ENCODE results near the gene ZNF385D. TPM values are rescaled to one million over a fixed set of nuclear protein-coding genes. Genes with fewer than 3 reads are reported as not detected.

ZNF385D gene
- total RNA-seq, 4 donors from 2014 or later: 2.7 to 41.4 (median 8.8) TPM

DNA sequence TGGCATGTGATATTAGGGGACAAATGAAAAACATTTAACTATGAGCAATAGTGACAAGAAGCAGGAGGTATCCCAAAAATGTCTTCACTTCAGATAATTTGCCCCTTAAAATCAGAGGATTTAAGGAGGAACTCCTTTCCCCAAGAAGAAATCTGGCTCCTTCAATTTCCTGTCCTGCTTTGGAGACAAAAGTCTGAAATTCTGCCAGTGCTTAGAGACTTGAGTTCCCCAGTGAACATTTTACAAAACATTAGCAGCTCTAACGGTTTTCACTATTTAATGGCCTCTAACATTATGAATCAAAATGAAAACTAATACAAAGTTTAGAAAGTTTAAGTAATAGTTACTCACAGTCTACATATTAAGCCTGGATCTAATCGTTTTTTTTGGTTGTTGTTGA lies 40.3 kb upstream of the ZNF385D start:
- DNase-seq (ENCODE audit: low spot score) (no peak), ATAC-seq (ENCODE audit: low FRiP score) (no peak)
- TF ChIP-seq, protein P1, sequence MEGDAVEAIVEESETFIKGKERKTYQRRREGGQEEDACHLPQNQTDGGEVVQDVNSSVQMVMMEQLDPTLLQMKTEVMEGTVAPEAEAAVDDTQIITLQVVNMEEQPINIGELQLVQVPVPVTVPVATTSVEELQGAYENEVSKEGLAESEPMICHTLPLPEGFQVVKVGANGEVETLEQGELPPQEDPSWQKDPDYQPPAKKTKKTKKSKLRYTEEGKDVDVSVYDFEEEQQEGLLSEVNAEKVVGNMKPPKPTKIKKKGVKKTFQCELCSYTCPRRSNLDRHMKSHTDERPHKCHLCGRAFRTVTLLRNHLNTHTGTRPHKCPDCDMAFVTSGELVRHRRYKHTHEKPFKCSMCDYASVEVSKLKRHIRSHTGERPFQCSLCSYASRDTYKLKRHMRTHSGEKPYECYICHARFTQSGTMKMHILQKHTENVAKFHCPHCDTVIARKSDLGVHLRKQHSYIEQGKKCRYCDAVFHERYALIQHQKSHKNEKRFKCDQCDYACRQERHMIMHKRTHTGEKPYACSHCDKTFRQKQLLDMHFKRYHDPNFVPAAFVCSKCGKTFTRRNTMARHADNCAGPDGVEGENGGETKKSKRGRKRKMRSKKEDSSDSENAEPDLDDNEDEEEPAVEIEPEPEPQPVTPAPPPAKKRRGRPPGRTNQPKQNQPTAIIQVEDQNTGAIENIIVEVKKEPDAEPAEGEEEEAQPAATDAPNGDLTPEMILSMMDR (IDR thresholded peaks at IDR 0.05): no peak

GRCh38 chr3:21790466-21790865 lies 39.5 kb upstream of the ZNF385D start:
- DNase-seq (ENCODE audit: low spot score) (no peak), ATAC-seq (ENCODE audit: low FRiP score) (no peak)
- TF ChIP-seq, protein P1 (IDR thresholded peaks at IDR 0.05): no peak

- no peak for ATAC-seq (ENCODE audit: low FRiP score)
- DNase-seq (ENCODE audit: low spot score): no peak
- TF ChIP-seq, protein P1 (IDR thresholded peaks at IDR 0.05): no peak
These were observed 38.7 kb upstream of the ZNF385D start for GRCh38 chr3:21789730-21790129.

DNA sequence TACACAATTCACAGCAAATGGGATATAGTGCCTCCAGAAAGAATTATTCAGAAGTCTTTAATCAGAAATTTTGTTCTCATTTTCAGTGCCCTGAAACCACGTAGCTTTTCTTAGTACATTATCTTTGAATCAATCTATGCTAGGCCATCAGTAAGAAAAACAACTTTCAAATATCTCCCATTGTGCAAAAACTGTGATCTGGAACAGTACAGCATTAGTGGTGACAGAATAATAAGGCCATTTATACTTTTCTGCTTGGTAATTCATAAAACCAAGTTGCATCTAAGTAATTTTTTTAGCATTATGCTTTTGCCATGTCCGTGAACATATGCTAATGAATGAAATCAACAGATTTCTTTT lies 35.4 kb upstream of the ZNF385D start:
- ATAC-seq (ENCODE audit: low FRiP score): no peak

GRCh38 chr3:21785765-21786437 lies 34.9 kb upstream of the ZNF385D start:
- ATAC-seq (ENCODE audit: low FRiP score) (no peak), DNase-seq (ENCODE audit: low spot score) (no peak)
- TF ChIP-seq, protein P1 (IDR thresholded peaks at IDR 0.05): no peak

More for the DNA sequence above, 35.4 kb upstream of the ZNF385D start:
- DNase-seq (ENCODE audit: low spot score): no peak
- TF ChIP-seq, protein P1 (IDR thresholded peaks at IDR 0.05): no peak

DNA sequence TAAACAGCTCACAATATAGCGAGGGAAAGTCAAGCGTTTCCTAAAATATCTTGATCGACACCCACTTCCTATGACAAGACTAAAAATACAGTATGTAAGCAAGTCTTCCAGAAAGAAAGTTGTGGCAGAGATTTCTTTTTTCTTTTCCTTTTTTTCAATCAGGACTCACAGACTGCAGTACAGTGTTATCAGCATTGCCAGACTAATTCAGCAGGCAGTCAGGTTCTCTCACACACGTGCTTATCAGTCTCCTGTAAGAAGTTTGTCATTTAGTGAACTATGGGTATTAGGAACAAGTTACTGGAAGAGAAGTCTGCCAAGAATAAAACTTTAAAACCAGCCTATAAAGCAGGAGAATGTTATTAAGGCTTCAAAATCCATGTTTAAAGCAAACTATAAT lies 32.8 kb upstream of the ZNF385D start:
- no peak for ATAC-seq (ENCODE audit: low FRiP score)

DNA sequence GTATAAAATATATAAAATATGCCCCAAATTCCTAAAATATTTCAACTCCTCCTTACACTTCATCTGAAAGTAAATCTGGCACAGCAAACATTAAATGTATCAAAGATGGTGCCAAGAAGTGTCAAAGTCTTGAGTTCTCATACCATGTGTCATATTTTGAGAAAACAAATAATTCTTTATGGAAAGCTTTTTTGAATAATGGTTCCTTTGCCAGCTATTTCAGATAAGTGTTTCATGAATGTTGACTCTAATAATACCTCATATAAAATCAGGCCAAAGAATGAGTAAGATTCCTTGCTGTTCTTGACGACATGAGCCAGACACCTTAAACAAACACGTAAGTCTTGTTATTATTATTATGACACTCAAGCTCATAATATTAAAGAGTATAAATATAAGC lies 30.3 kb upstream of the ZNF385D start:
- no peak for DNase-seq (ENCODE audit: low spot score)
- ATAC-seq (ENCODE audit: low FRiP score): no peak
- TF ChIP-seq, protein P1 (IDR thresholded peaks at IDR 0.05): no peak

More for the DNA sequence above, 32.8 kb upstream of the ZNF385D start:
- TF ChIP-seq, protein P1 (IDR thresholded peaks at IDR 0.05): no peak
- no peak for DNase-seq (ENCODE audit: low spot score)

Data from omental fat pad (tissue), 4 donors.